Left ventricle myocardium inferior (tissue), 1 donor: ENCODE results near the gene LURAP1L. TPM values are rescaled to one million over a fixed set of nuclear protein-coding genes. Genes with fewer than 3 reads are reported as not detected.

Source experiments
- DNase-seq: peaks from one replicate; pipeline ENCODE4 v3.0.0-alpha.2; 2020
- H3K27ac ChIP-seq: fragments of 200-600 bp; replicated peaks from 2 replicates; pipeline ENCODE4 v1.8.0; 2021
- H3K27me3 ChIP-seq: fragments of 200-600 bp; 2 replicates; pipeline ENCODE4 v1.8.0; 2021; ENCODE audit warnings: low read depth
- H3K36me3 ChIP-seq: fragments of 200-600 bp; 2 replicates; pipeline ENCODE4 v1.8.0; 2021
- H3K4me1 ChIP-seq: fragments of 200-600 bp; 2 replicates; pipeline ENCODE4 v1.8.0; 2021
- H3K4me3 ChIP-seq: fragments of 200-600 bp; 2 replicates; pipeline ENCODE4 v1.8.0; 2021; ENCODE audit warnings: mild to moderate bottlenecking, moderate library complexity
- H3K9me3 ChIP-seq: fragments of 200-600 bp; replicated peaks from 2 replicates; pipeline ENCODE4 v1.8.0; 2021
- CTCF ChIP-seq: fragments of 200-600 bp; IDR thresholded peaks from 2 replicates; pipeline ENCODE4 v1.8.0; 2021; ENCODE audit warnings: antibody characterized with exemption, mild to moderate bottlenecking, borderline replicate concordance
- intact Hi-C: fragments of 100-400 bp; cut with micrococcal nuclease; formaldehyde crosslinking; loops from one replicate; pipeline ENCODE4 v1.11.0; 2022
- total RNA-seq: library from RNA; stranded (reverse); fragmentation: NEBNext Ultra II Directional; extraction: Animal tissue kit (Norgen Biotek cat#: 25700); gene quantifications from one replicate; pipeline ENCODE4 v1.2.1, GENCODE V29; 2021
- donor health status: DM: no; HTN: yes; CAD: no; lungs with severe emphysema.

The LURAP1L gene
- total RNA-seq, 1 donor from 2014 or later = 2.6 TPM

GRCh38 chr9:12748954-12749353 lies 25.9 kb upstream of the LURAP1L start:
- H3K36me3 ChIP-seq = no peaks in the 10 kb centered on the region
- H3K9me3 ChIP-seq = no peaks in the 10 kb centered on the region
- no peak overlapping the region for H3K27ac ChIP-seq
- H3K4me1 ChIP-seq = no peaks in the 10 kb centered on the region
- no peak for DNase-seq
- no peaks in the 10 kb centered on the region for H3K27me3 ChIP-seq
- H3K4me3 ChIP-seq = no peak overlapping the region
- no peak for TF ChIP-seq CTCF
- intact Hi-C loops = no loop called here

- no peak for DNase-seq
- no peak for TF ChIP-seq CTCF
- Histone ChIP-seq H3K36me3 (no peaks in the 10 kb centered on the region), H3K4me3 (no peak overlapping the region), H3K9me3 (no peaks in the 10 kb centered on the region), H3K4me1 (no peaks in the 10 kb centered on the region), H3K27ac (no peak overlapping the region), H3K27me3 (no peaks in the 10 kb centered on the region)
- intact Hi-C loops = no loop called here
Observed at GRCh38 chr9:12753931-12754330, 20.9 kb upstream of the LURAP1L start.

- Histone ChIP-seq H3K9me3 (no peaks in the 10 kb centered on the region), H3K4me3 (no peak overlapping the region), H3K36me3 (no peaks in the 10 kb centered on the region), H3K27ac (no peak overlapping the region), H3K4me1 (no peaks in the 10 kb centered on the region), H3K27me3 (no peaks in the 10 kb centered on the region)
- intact Hi-C loops = loop anchor here (10.0 kb wide), 1 partner anchor 55 kb away; no protein-coding TSS in a partner anchor
- DNase-seq = no peak
- TF ChIP-seq CTCF = no peak
Observed at GRCh38 chr9:12759761-12760160, 15.1 kb upstream of the LURAP1L start.

GRCh38 chr9:12760758-12761157 lies 14.1 kb upstream of the LURAP1L start:
- Histone ChIP-seq H3K36me3 (no peaks in the 10 kb centered on the region), H3K27ac (no peak overlapping the region), H3K4me3 (no peak overlapping the region), H3K27me3 (no peaks in the 10 kb centered on the region), H3K4me1 (no peaks in the 10 kb centered on the region), H3K9me3 (no peaks in the 10 kb centered on the region)
- intact Hi-C loops = loop anchor here (10.0 kb wide), 1 partner anchor 56 kb away; no protein-coding TSS in a partner anchor
- no peak for DNase-seq
- no peak for TF ChIP-seq CTCF

GRCh38 chr9:12764150-12764549 lies 10.7 kb upstream of the LURAP1L start:
- Histone ChIP-seq H3K27ac (no peak overlapping the region), H3K4me1 (peaks cover 3% of the 10 kb centered on the region), H3K36me3 (no peaks in the 10 kb centered on the region), H3K4me3 (no peak overlapping the region), H3K27me3 (no peaks in the 10 kb centered on the region), H3K9me3 (no peaks in the 10 kb centered on the region)
- no peak for DNase-seq
- no peak for TF ChIP-seq CTCF
- intact Hi-C loops = loop anchor here (10.0 kb wide), 1 partner anchor 59 kb away; no protein-coding TSS in a partner anchor
